Fibroblast of skin of right quadriceps (primary cell): ENCODE results near the gene AADAC.
"Not testable (repeated sequence)": the region's sequence is repeated elsewhere in the genome, so short reads cannot be mapped to it uniquely, and the experiment has no call there.

Experiments
- DNase-seq: peaks from one replicate; pipeline ENCODE4 v3.0.0-alpha.2; 2013

The AADAC gene

GRCh38 chr3:151798466-151798865 lies 15.4 kb upstream of the AADAC start:
- DNase-seq = peak; percentile 61

- DNase-seq = no peak
Observed at GRCh38 chr3:151800431-151800830, 13.5 kb upstream of the AADAC start.

GRCh38 chr3:151804267-151804666 lies 9.6 kb upstream of the AADAC start:
- no peak for DNase-seq

GRCh38 chr3:151806838-151807237 lies 7.1 kb upstream of the AADAC start:
- no peak for DNase-seq

DNA sequence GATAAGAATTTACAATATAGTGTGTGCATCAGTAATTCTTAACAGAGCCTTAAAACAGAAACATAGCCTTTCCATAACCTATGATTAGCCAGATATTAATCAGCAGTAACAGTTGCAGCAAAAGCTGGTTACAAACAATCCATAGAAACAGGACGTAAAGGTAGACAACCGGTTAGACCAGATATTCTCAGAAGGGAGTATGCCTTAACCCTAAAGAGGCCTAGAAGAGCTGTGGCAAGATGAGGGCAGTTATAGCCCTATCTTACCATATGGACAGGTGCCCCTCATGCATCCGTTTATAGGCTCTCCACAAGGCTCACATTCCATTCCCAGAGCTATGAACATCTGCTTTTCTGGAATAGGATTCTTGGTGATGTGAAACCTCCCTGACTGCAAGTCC lies 5.0 kb upstream of the AADAC start:
- DNase-seq = not testable (repeated sequence)

DNA sequence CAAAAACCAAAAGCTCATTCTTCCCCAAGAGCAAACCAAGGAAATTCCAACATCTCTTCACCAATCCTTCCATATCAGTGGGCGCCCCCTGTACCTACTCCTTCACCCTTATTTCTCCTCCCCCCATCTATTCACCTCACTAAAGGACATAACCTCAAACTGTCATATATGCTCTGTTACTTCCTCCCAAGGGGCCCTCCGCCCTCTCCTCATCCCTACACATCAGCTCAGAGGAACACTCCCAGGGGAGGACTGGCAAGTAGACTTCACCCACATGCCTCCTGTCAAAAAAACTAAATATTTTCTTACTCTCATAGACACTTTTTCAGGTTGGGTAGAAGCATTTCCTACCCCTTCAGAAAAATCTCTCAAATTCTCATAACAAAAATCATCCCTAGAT lies 2.4 kb upstream of the AADAC start:
- DNase-seq = no peak

DNA sequence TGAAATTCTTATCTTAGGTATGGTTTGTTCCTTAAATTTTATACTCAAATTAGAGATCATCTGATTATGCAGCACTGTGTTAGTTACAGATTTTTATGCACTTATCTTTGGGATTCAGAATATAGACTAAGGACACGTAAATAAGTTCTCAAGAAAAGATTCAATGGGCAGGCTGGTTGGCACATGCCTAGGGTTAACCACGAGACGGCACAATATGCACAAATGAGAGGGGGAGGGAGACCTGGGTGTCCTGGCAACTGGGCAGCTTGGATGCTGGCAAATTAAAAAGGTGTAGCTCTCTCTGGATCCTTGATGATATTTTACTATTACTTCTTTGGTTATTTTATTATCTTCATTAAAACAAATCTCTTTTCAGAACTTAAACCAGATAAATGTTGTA lies 672 bp downstream of the AADAC start:
- DNase-seq = no peak

- DNase-seq = peak; percentile 55
Observed at GRCh38 chr3:151816091-151816604, 2.2 kb downstream of the AADAC start.

DNA sequence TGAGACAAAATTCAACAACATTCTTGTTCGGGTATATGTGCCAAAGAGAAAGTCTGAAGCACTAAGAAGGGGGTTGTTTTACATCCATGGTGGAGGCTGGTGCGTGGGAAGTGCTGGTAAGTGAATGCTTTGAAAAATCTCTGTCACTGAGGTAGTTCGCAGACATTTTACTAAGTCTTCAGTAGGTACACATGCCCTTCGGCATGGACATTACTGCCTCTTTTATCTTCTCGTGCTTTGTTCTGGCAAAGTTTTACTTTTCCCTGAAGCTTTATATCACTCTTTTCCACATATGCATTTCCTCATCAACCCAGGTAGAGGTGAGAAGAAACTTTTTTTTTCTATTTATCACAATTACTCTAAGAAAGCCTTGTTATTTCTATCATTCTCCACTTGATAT lies 3.6 kb downstream of the AADAC start:
- DNase-seq = no peak

DNA sequence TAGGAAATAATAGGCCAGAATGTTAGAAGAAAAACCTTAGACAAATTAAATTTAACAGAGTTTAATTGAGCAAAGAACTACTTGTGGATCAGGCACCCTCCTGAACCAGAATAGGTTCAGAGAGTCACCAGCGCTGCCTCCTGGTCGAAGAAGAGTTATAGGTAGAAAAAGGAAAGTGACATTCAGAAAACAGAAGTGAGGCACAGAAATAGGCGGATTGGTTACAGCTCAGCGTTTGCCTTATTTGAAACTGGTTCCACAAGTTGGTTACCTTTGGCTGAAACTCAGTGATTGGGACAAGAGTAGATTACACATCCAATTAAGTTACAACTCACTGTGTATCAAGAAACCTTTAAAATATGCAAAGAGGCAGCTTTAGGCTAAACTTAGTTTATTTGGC lies 4.4 kb downstream of the AADAC start:
- no peak for DNase-seq

GRCh38 chr3:151819910-151820309 lies 6.0 kb downstream of the AADAC start:
- DNase-seq = no peak

GRCh38 chr3:151827816-151828215 lies 13.9 kb downstream of the AADAC start:
- DNase-seq = peak; percentile 30

DNA sequence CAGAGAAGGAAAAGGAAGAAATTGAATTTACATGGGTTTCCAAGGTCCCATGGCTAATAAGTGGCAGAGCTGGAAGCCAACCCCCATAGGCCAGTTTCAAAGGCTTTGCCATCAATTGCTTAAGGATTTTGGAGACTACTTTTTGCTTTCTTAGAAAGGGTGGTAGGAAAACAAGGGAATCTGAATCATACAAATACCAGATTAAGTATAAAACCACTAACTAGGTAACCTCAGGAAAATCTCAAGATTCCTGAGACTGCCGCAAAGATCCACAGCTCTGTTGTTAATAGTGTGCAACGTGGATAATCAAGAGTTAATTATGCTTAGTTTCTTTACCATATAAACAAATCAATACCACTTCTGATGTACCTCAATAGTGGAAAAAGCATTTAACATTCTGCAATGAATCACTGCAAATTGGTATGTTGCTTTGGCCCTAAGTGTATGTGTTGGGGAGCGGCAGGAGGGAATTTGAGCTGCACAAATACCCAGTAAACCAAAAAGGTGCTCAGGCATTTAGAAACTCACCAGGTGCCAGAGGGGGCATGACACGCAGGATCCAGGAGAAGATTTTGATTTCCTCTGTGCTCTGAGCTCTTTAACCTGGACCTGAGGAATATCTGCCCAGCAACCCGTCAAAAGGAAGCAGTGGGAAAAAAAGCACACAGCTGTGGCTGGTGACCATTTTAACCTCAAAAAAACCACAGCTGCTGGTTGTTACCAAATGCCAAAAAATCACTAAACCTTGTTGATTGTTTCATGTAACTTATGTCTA lies 22.0 kb downstream of the AADAC start:
- DNase-seq = peak; percentile 46

DNA sequence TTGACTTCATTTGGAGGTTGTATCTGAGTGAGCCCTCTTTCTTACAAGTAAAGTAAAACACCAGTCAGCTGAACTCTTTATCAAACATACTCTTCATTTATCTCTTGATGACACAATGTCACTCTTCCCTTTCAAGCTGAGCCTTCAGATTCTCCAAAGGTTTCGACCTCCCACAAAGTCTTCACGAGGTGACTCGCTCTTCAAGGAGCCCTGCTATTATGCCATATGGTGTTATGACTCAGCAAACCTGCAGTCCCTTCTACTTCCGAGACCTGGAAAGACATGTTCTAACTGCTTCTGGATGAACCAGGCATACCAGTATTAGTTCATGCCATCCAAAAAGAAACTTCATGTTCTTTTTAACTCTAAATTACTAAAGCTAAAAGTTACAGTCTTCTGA lies 23.1 kb downstream of the AADAC start:
- peak; percentile 92 for DNase-seq

DNA sequence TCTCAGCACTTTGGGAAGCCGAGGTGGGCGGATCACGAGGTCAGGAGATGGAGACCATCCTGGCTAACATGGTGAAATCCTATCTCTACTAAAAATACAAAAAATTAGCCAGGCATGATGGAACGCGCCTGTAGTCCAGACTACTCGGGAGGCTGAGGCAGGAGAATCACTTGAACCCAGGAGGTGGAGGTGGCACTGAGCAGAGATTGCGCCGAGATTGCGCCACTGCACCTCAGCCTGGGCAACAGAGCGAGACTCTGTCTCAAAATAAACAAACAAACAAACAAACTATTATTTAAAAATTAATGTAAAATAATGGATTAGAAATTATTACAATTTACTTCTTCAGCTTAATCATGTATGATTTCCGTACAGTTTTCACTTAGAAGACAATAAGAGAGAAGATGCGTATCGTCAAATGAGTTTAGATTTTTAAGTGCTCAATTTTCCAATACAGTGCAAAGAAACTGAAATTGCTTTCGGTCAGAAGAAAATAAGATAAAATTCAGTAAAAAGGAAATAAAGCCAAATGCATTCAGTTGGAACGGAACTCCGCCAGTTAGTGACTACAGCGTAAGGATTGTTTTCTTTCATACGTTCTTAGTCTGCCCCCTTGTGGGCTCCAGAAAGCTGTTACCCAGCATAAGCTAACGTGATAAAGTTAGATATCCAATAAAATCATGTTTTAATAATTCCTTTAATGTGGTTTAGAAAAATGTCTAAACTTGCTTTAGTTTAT lies 24.8 kb downstream of the AADAC start:
- DNase-seq = peak; percentile 82

- no peak for DNase-seq
Observed at GRCh38 chr3:151839313-151839631, 25.4 kb downstream of the AADAC start.

- peak; percentile 29 for DNase-seq
Observed at GRCh38 chr3:151841801-151842200, 27.9 kb downstream of the AADAC start.

- DNase-seq = no peak
Observed at GRCh38 chr3:151843275-151843674, 29.4 kb downstream of the AADAC start.

DNA sequence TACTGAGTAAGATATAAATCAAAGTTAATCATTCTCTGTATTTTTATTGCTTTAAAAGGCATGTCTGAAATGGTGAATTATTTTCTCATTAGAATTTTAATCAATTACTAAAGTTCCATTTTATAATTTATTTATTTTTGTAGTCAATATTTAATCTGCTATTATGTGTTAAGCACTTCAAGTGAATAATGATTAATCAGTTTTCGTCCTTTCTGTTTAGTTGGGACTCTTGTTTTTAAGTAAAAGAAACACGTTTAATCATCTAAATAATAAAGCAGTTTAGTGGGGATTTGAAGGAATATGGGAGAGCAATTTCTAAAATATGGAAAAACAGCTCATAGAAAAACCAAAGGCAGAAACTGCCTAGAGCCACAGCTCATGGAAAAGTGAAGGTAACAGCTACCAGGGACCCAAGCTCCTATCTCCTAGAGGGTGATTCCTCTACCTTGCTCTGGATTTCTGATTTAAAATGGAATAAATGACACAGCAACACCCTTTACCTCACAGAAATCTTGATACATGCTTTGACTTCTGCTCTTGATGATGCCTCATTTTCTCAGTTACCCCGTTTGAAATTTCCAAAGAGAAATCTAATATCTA lies 31.5 kb downstream of the AADAC start:
- DNase-seq = no peak

GRCh38 chr3:151850065-151850464 lies 36.1 kb downstream of the AADAC start:
- DNase-seq = not testable (repeated sequence)

- no peak for DNase-seq
Observed at GRCh38 chr3:151852074-151852811, 38.3 kb downstream of the AADAC start.

GRCh38 chr3:151856118-151856517 lies 42.2 kb downstream of the AADAC start:
- DNase-seq = no peak

DNA sequence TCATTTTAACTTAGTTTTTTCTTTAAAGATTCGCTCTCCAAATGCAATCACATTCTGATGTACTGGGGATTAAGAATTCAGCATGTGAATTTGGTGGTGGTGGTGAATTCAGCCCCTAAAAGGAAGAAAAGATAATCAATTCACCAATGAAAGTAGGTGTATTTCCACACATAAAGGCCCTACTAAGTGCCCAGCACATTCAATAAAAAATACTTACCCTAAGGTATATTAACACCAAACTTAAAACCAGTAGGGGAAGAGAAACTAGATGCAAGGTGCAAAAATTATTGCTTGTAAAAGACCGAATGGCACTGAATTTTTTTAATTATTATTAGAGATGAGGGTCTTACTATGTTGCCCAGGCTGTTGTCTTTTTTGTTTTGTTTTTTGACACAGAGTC lies 42.7 kb downstream of the AADAC start:
- no peak for DNase-seq
